Neural cell (in vitro differentiated cells): ENCODE results near the gene BMAL2. TPM values are rescaled to one million over a fixed set of nuclear protein-coding genes. Genes with fewer than 3 reads are reported as not detected.

Experiments
- H2AFZ ChIP-seq: fragments of 200-600, 300-800 bp; sonication (generic), shearing (Covaris generic); 2 replicates; pipeline ENCODE4 v1.6.0; 2014; ENCODE audit warnings: low read depth, mild to moderate bottlenecking, antibody characterized with exemption, low read length, moderate library complexity
- H3F3A ChIP-seq: fragments of 200-600 bp; shearing (Covaris generic); 2 replicates; pipeline ENCODE4 v1.6.1; 2016; ENCODE audit warnings: mild to moderate bottlenecking, moderate library complexity, mixed read lengths, antibody characterized with exemption, low read length; ENCODE audit not compliant: insufficient read depth, poor library complexity, severe bottlenecking
- H3K27ac ChIP-seq: fragments of 200-600, 300-800 bp; sonication (generic), shearing (Covaris generic); 2 replicates; pipeline ENCODE4 v1.5.1; 2014; ENCODE audit warnings: mild to moderate bottlenecking, low read length, moderate library complexity
- H3K27me3 ChIP-seq: fragments of 300-800, 200-600 bp; sonication (generic), shearing (Covaris generic); 2 replicates; pipeline ENCODE4 v1.6.0; 2014; ENCODE audit warnings: mild to moderate bottlenecking, low read depth, low read length, moderate library complexity; ENCODE audit not compliant: insufficient read depth
- H3K36me3 ChIP-seq: fragments of 300-800, 200-600 bp; sonication (generic), shearing (Covaris generic); 2 replicates; pipeline ENCODE4 v1.5.1; 2014; ENCODE audit warnings: mild to moderate bottlenecking, antibody characterized with exemption, low read length, moderate library complexity; ENCODE audit not compliant: insufficient read depth
- H3K4me2 ChIP-seq: fragments of 300-800, 200-600 bp; sonication (generic), shearing (Covaris generic); 2 replicates; pipeline ENCODE4 v1.6.0; 2014; ENCODE audit warnings: mild to moderate bottlenecking, low read length
- H3K4me3 ChIP-seq: fragments of 300-800, 200-600 bp; sonication (generic), shearing (Covaris generic); 2 replicates; pipeline ENCODE4 v1.5.1; 2014; ENCODE audit warnings: mild to moderate bottlenecking, low read length, moderate library complexity
- H3K79me2 ChIP-seq: fragments of 200-600 bp; shearing (Covaris generic); replicated peaks from 2 replicates; pipeline ENCODE4 v1.6.0; 2014; ENCODE audit warnings: mild to moderate bottlenecking, low read length, moderate library complexity; ENCODE audit not compliant: insufficient read depth
- H3K9ac ChIP-seq: fragments of 300-800, 200-600 bp; sonication (generic), shearing (Covaris generic); 2 replicates; pipeline ENCODE4 v1.6.1; 2016; ENCODE audit warnings: mild to moderate bottlenecking, low read length, mixed read lengths
- H3K9me2 ChIP-seq: fragments of 200-600 bp; shearing (Covaris generic); 2 replicates; pipeline ENCODE4 v1.6.1; 2016; ENCODE audit warnings: mild to moderate bottlenecking, low read length, mixed read lengths; ENCODE audit not compliant: insufficient read depth
- H3K9me3 ChIP-seq: fragments of 200-600, 300-800 bp; sonication (generic), shearing (Covaris generic); 2 replicates; pipeline ENCODE4 v1.6.1; 2016; ENCODE audit warnings: mild to moderate bottlenecking, mixed run types, low read length, moderate library complexity, mixed read lengths
- H4K20me1 ChIP-seq: fragments of 200-600 bp; shearing (Covaris generic); 2 replicates; pipeline ENCODE4 v1.6.1; 2016; ENCODE audit warnings: mild to moderate bottlenecking, mixed run types; ENCODE audit not compliant: insufficient read depth
- EP300 ChIP-seq: fragments of 450-650 bp; conservative IDR thresholded peaks from 2 replicates; pipeline ENCODE4 v1.6.1; 2014; ENCODE audit warnings: antibody characterized with exemption, mild to moderate bottlenecking, moderate library complexity; ENCODE audit not compliant: poor library complexity, severe bottlenecking
- EZH2 ChIP-seq: fragments of 200-600, 300-800 bp; shearing (Covaris generic), sonication (generic); IDR thresholded peaks from 2 replicates; pipeline ENCODE4 v1.6.1; 2014; ENCODE audit warnings: antibody characterized with exemption, low read length, borderline replicate concordance, mild to moderate bottlenecking; ENCODE audit not compliant: insufficient read depth, poor library complexity, severe bottlenecking
- MXI1 ChIP-seq: fragments of 450-650 bp; conservative IDR thresholded peaks from 2 replicates; pipeline ENCODE4 v1.6.1; 2014; ENCODE audit warnings: antibody characterized with exemption, mild to moderate bottlenecking; ENCODE audit not compliant: poor library complexity, severe bottlenecking
- POLR2AphosphoS5 ChIP-seq: IDR thresholded peaks from 2 replicates; pipeline ENCODE4 v1.6.1; 2012
- RAD21 ChIP-seq: fragments of 450-650 bp; conservative IDR thresholded peaks from 2 replicates; pipeline ENCODE4 v1.6.1; 2014; ENCODE audit warnings: antibody characterized with exemption, mild to moderate bottlenecking, moderate library complexity
- SMC3 ChIP-seq: fragments of 450-650 bp; conservative IDR thresholded peaks from 2 replicates; pipeline ENCODE4 v1.6.1; 2014; ENCODE audit warnings: antibody characterized with exemption, mild to moderate bottlenecking, moderate library complexity; ENCODE audit not compliant: poor library complexity
- TAF1 ChIP-seq: IDR thresholded peaks from 2 replicates; pipeline ENCODE4 v1.6.1; 2012; ENCODE audit warnings: low read depth
- polyA plus RNA-seq: library from polyadenylated mRNA; depleted of rRNA; stranded (reverse); fragments of >200 nt; gene quantifications from 2 replicates; pipeline ENCODE4 v1.2.3, GENCODE V29; 2014
- TF ChIP-seq, protein P1 (sequence below): fragments of 450-650 bp; IDR thresholded peaks from 2 replicates; pipeline ENCODE4 v1.5.1; 2014; ENCODE audit warnings: antibody characterized with exemption, mild to moderate bottlenecking, moderate library complexity; ENCODE audit not compliant: poor library complexity, severe bottlenecking
- TF ChIP-seq, protein P2 (sequence below): IDR thresholded peaks from 2 replicates; pipeline ENCODE4 v1.6.1; 2012; ENCODE audit warnings: borderline replicate concordance

The BMAL2 gene
- polyA plus RNA-seq, 1 donor from 2014 or later: 9.8 TPM

DNA sequence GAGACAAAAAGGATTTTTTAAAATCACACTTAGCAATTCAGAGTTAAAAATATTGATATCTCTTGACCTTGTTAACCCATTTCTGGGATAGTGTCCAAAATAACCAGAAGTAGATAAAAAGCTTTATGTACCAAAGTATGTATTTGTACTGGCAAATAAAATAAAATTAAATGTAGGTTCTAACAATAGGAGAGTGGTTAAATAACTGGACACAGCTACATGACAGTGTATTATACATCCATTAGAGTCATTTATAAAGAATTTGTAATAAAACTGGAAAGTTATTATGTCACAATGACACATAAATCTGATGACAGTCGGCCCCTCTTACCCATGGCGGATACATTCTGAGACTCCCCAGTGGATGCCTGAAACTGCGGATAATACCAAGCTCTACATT lies 34.0 kb downstream of the BMAL2 start:
- Histone ChIP-seq H3K4me2 (no peak overlapping the region), H3K9me3 (no peaks in the 10 kb centered on the region), H3K27me3 (no peaks in the 10 kb centered on the region), H3K79me2 (no peaks in the 10 kb centered on the region), H3K9ac (no peak overlapping the region), H2AFZ (no peak overlapping the region), H3K9me2 (no peaks in the 10 kb centered on the region), H3K36me3 (no peaks in the 10 kb centered on the region), H3K27ac (no peak overlapping the region), H3F3A (no peaks in the 10 kb centered on the region), H4K20me1 (no peaks in the 10 kb centered on the region), H3K4me3 (no peak overlapping the region)
- no peak for TF ChIP-seq EZH2
- TF ChIP-seq, protein P1, sequence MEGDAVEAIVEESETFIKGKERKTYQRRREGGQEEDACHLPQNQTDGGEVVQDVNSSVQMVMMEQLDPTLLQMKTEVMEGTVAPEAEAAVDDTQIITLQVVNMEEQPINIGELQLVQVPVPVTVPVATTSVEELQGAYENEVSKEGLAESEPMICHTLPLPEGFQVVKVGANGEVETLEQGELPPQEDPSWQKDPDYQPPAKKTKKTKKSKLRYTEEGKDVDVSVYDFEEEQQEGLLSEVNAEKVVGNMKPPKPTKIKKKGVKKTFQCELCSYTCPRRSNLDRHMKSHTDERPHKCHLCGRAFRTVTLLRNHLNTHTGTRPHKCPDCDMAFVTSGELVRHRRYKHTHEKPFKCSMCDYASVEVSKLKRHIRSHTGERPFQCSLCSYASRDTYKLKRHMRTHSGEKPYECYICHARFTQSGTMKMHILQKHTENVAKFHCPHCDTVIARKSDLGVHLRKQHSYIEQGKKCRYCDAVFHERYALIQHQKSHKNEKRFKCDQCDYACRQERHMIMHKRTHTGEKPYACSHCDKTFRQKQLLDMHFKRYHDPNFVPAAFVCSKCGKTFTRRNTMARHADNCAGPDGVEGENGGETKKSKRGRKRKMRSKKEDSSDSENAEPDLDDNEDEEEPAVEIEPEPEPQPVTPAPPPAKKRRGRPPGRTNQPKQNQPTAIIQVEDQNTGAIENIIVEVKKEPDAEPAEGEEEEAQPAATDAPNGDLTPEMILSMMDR: no peak
- TF ChIP-seq TAF1: no peak
- TF ChIP-seq RAD21: no peak
- TF ChIP-seq, protein P2, sequence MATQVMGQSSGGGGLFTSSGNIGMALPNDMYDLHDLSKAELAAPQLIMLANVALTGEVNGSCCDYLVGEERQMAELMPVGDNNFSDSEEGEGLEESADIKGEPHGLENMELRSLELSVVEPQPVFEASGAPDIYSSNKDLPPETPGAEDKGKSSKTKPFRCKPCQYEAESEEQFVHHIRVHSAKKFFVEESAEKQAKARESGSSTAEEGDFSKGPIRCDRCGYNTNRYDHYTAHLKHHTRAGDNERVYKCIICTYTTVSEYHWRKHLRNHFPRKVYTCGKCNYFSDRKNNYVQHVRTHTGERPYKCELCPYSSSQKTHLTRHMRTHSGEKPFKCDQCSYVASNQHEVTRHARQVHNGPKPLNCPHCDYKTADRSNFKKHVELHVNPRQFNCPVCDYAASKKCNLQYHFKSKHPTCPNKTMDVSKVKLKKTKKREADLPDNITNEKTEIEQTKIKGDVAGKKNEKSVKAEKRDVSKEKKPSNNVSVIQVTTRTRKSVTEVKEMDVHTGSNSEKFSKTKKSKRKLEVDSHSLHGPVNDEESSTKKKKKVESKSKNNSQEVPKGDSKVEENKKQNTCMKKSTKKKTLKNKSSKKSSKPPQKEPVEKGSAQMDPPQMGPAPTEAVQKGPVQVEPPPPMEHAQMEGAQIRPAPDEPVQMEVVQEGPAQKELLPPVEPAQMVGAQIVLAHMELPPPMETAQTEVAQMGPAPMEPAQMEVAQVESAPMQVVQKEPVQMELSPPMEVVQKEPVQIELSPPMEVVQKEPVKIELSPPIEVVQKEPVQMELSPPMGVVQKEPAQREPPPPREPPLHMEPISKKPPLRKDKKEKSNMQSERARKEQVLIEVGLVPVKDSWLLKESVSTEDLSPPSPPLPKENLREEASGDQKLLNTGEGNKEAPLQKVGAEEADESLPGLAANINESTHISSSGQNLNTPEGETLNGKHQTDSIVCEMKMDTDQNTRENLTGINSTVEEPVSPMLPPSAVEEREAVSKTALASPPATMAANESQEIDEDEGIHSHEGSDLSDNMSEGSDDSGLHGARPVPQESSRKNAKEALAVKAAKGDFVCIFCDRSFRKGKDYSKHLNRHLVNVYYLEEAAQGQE: no peak
- no peak for TF ChIP-seq POLR2AphosphoS5
- TF ChIP-seq MXI1: no peak

DNA sequence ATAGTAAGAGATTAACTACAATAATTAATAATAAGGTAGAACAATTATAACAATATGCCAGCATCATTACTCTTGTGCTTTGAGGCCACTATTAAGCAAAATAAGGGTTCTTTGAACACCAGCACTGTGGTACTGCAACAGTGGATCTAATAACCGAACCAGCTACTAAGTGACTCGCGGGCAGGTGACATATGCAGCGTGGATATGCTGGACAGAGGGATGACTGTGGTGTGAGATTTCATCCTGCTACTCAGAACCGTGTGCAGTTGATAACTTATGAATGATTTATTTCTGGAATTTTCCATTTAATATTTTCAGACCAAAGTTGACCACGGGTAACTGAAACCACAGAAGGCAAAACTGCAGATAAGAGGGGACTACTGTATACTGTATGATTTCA lies 34.4 kb downstream of the BMAL2 start:
- Histone ChIP-seq H3K9ac (no peak overlapping the region), H3K9me3 (no peaks in the 10 kb centered on the region), H3K27me3 (no peaks in the 10 kb centered on the region), H3K4me3 (no peak overlapping the region), H2AFZ (no peak overlapping the region), H3K4me2 (no peak overlapping the region), H3K9me2 (no peaks in the 10 kb centered on the region), H4K20me1 (no peaks in the 10 kb centered on the region), H3K79me2 (no peaks in the 10 kb centered on the region), H3K36me3 (no peaks in the 10 kb centered on the region), H3K27ac (no peak overlapping the region), H3F3A (no peaks in the 10 kb centered on the region)
- TF ChIP-seq TAF1: no peak
- no peak for TF ChIP-seq POLR2AphosphoS5
- TF ChIP-seq, protein P1: no peak
- no peak for TF ChIP-seq SMC3
- no peak for TF ChIP-seq EZH2
- TF ChIP-seq, protein P2: no peak
- TF ChIP-seq MXI1: no peak
- no peak for TF ChIP-seq EP300
- TF ChIP-seq RAD21: no peak
